Glutamatergic neuron (in vitro differentiated cells): ENCODE results near the gene ZMYND8. TPM values are rescaled to one million over a fixed set of nuclear protein-coding genes. Genes with fewer than 3 reads are reported as not detected.

Experiments
- DNase-seq: peaks from one replicate; pipeline ENCODE4 v3.0.0; 2022
- H3K27ac Mint-ChIP-seq: one replicate; pipeline ENCODE4 v1.8.0; 2020; ENCODE audit warnings: mild to moderate bottlenecking, mixed read lengths, inconsistent platforms; ENCODE audit not compliant: unreplicated experiment
- H3K27me3 Mint-ChIP-seq: one replicate; pipeline ENCODE4 v1.8.0; 2020; ENCODE audit warnings: mild to moderate bottlenecking, moderate library complexity, mixed read lengths, inconsistent platforms; ENCODE audit not compliant: unreplicated experiment
- H3K36me3 Mint-ChIP-seq: one replicate; pipeline ENCODE4 v1.8.0; 2020; ENCODE audit warnings: mild to moderate bottlenecking, mixed read lengths, inconsistent platforms; ENCODE audit not compliant: unreplicated experiment
- H3K4me1 Mint-ChIP-seq: one replicate; pipeline ENCODE4 v1.8.0; 2020; ENCODE audit warnings: mild to moderate bottlenecking, low read depth, mixed read lengths, inconsistent platforms; ENCODE audit not compliant: unreplicated experiment
- H3K4me3 Mint-ChIP-seq: one replicate; pipeline ENCODE4 v1.8.0; 2020; ENCODE audit warnings: mild to moderate bottlenecking, mixed read lengths, inconsistent platforms; ENCODE audit not compliant: unreplicated experiment
- H3K9me3 Mint-ChIP-seq: one replicate; pipeline ENCODE4 v1.8.0; 2020; ENCODE audit warnings: mild to moderate bottlenecking, moderate library complexity, mixed read lengths, inconsistent platforms; ENCODE audit not compliant: unreplicated experiment
- total RNA-seq: library from RNA; stranded (reverse); fragmentation: NEBNext Ultra II Directional; extraction: Animal tissue kit (Norgen Biotek cat#: 25700); gene quantifications from one replicate; pipeline ENCODE4 v1.2.1, GENCODE V29; 2021; ENCODE audit not compliant: unreplicated experiment
- TF ChIP-seq, protein P1 (sequence below): fragments of 200-600 bp; sonication (generic); IDR thresholded peaks from one replicate; pipeline ENCODE4 v1.5.0; 2021; ENCODE audit not compliant: partially characterized antibody, unreplicated experiment

ZMYND8 gene
- total RNA-seq, 1 donor from 2014 or later = 116 TPM

DNA sequence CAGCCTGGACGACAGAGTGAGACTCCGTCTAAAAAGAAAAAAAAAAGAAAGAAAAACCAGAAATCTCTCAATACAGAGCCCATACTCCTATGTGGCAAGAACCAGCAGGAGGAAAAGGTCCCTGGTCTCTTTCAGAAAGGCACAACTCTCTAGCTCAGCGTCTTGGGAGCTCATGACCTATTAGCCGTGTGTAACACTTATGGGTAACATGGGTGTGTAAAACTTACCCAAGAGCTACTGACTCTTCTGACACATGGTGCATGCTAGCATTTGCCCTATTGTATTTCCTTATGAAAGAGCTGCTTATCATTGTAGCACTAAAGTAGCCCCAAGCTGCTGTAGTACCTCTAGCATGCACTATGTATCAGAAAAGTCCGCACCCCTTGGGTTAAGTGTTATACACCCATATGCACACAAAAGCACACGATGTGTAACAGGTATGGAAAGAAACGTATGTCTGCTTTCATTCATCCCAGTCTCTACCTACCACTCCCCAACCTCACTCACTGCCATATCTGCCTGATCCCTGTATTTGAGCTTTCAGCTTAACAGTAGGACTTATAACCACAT lies 85.4 kb downstream of the ZMYND8 start:
- TF ChIP-seq, protein P1, sequence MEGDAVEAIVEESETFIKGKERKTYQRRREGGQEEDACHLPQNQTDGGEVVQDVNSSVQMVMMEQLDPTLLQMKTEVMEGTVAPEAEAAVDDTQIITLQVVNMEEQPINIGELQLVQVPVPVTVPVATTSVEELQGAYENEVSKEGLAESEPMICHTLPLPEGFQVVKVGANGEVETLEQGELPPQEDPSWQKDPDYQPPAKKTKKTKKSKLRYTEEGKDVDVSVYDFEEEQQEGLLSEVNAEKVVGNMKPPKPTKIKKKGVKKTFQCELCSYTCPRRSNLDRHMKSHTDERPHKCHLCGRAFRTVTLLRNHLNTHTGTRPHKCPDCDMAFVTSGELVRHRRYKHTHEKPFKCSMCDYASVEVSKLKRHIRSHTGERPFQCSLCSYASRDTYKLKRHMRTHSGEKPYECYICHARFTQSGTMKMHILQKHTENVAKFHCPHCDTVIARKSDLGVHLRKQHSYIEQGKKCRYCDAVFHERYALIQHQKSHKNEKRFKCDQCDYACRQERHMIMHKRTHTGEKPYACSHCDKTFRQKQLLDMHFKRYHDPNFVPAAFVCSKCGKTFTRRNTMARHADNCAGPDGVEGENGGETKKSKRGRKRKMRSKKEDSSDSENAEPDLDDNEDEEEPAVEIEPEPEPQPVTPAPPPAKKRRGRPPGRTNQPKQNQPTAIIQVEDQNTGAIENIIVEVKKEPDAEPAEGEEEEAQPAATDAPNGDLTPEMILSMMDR = no peak
- Mint-ChIP-seq H3K36me3 (no peaks in the 10 kb centered on the region), H3K4me3 (no peak overlapping the region), H3K4me1 (peaks cover 10% of the 10 kb centered on the region), H3K9me3 (peaks cover 1% of the 10 kb centered on the region), H3K27ac (no peak overlapping the region), H3K27me3 (peaks cover 3% of the 10 kb centered on the region)
- DNase-seq = no peak

- Mint-ChIP-seq H3K4me1 (peaks cover 12% of the 10 kb centered on the region), H3K27me3 (peaks cover 3% of the 10 kb centered on the region), H3K36me3 (no peaks in the 10 kb centered on the region), H3K27ac (no peak overlapping the region), H3K9me3 (peaks cover 1% of the 10 kb centered on the region), H3K4me3 (no peak overlapping the region)
- DNase-seq = no peak
- TF ChIP-seq, protein P1 = no peak
Observed at GRCh38 chr20:47269309-47270165, 87.0 kb downstream of the ZMYND8 start.

GRCh38 chr20:47267621-47268020 lies 88.9 kb downstream of the ZMYND8 start:
- Mint-ChIP-seq H3K4me1 (peaks cover 21% of the 10 kb centered on the region), H3K36me3 (no peaks in the 10 kb centered on the region), H3K27me3 (no peaks in the 10 kb centered on the region), H3K4me3 (no peak overlapping the region), H3K9me3 (peaks cover 1% of the 10 kb centered on the region), H3K27ac (no peak overlapping the region)
- TF ChIP-seq, protein P1 = no peak
- DNase-seq = no peak

- Mint-ChIP-seq H3K27me3 (no peaks in the 10 kb centered on the region), H3K27ac (no peak overlapping the region), H3K4me3 (no peak overlapping the region), H3K9me3 (peaks cover 5% of the 10 kb centered on the region), H3K36me3 (no peaks in the 10 kb centered on the region), H3K4me1 (peaks cover 27% of the 10 kb centered on the region)
- TF ChIP-seq, protein P1 = no peak
- DNase-seq = no peak
Observed at GRCh38 chr20:47266847-47267515, 89.5 kb downstream of the ZMYND8 start.
